RPMI8226 (cell line): ENCODE results near the gene KHDC1L.
"Not testable (repeated sequence)": the region's sequence is repeated elsewhere in the genome, so short reads cannot be mapped to it uniquely, and the experiment has no call there.

ENCODE experiments used
- DNase-seq: peaks from one replicate; pipeline ENCODE4 v3.0.0-alpha.2; 2015

Gene KHDC1L

GRCh38 chr6:73225396-73225795, at the start of gene KHDC1L:
KHDC1L (minus strand) TSS chr6:73225496; CDS start chr6:73225408, 88 bp downstream.
- no peak for DNase-seq

GRCh38 chr6:73269296-73269695, 44.0 kb upstream of the KHDC1L start:
- not testable (repeated sequence) for DNase-seq

DNA sequence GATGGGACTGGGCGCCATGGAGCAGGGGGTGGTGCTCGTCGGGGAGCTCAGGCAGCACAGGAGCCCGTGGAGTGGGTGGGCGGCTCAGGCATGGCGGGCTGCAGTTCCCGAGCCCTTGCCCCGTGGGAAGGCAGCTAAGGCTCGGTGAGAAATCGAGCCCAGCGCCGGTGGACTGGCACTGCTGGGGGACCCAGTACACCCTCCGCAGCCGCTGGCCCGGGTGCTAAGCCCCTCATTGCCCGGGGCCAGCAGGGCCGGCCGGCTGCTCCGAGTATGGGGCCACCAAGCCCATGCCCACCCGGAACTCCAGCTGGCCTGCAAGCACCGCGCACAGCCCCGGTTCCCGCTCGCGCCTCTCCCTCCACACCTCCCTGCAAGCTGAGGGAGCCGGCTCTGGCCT, 43.6 kb upstream of the KHDC1L start:
- not testable (repeated sequence) for DNase-seq

DNA sequence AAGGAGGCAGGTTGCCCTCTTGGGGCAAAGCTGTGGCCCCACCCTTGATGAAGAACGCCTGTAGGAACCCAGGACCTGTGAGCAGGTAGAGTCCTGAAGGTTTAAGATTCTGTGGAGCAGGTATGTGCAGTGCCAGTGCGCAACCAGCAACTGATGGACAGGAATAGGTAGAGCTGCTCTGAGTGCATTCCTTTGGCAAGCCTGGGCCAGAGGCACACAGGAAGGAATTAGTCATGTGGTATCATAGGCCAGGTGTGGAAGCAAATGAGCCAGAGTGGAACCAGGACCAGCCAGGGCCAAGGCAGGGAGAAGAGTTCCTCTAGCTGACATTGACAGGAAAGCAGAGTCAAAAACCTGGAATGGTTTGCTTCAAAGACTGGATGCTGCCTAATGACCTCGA, 39.1 kb upstream of the KHDC1L start:
- DNase-seq = no peak

- peak; percentile 22 for DNase-seq
Observed at GRCh38 chr6:73263570-73263909, 38.2 kb upstream of the KHDC1L start.

DNA sequence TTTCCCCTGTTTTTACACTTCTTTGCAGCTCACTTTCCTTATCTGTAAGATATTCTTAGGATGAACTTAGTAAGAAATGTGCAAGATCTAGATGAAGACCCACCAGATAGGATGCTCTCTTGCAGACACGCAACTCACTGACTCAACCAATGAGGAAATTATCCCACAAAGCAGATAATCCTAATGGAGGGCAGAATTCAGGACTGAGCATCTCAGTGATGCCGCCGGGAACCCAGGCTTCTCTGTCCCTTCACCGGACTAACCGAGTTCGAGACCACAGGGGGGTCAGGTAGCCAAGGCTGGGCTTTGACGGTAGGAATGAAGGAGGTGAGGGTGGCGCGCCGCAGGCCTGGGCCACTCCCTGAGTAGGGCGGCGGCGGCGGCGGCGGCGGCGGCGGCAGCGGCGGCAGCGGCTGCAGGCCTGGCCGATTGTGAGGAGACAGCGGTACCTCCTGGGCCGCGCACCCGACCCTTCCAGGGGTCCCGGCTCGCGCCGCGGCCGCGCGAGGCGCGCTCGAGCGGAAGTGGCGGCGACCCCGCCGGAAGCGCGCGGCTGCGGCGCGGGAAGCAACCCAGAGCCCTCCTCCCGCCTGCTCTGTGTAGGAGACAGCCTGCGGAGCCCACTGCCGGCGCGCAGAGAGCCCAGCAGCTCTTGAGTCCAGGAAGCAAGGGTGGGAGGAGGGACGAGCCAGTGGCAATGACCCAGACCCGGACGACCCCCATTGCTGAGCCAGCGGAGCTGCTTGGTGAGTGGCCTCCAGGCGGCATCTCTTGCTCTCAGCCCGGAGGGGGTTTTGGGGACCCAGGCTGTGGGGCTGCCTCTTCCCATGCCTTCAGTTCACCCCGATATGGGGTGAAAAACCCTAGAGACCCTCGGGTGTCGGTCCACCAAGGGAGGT, 37.6 kb upstream of the KHDC1L start, which contains the start of gene KHDC1:
TSS of gene KHDC1 (minus strand) at position 526 of the 899 bp plus-strand sequence. CDS start 20,679 bp downstream, outside the sequence.
- DNase-seq = peak; percentile 86

- DNase-seq = no peak
Observed at GRCh38 chr6:73258721-73259120, 33.4 kb upstream of the KHDC1L start.

DNA sequence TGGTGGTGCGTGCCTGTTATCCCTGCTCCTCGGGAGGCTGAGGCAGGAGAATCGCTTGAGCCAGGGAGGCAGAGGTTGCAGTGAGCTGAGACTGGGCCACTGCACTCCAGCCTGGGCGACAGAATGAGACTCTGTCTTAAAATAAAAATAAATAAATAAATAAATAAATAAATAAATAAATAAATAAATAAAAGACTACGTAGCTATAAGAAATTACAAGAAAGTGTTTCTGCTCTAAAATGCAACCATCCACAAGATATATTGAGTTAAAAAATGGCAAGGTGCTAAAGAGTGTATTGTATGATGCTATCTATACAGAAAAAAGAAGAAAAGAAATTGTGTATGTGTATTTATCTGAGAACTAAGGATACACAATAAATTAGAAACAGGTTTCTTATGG, 29.0 kb upstream of the KHDC1L start:
- not testable (repeated sequence) for DNase-seq

- no peak for DNase-seq
Observed at GRCh38 chr6:73252703-73253102, 27.4 kb upstream of the KHDC1L start.

- DNase-seq = no peak
Observed at GRCh38 chr6:73250016-73250415, 24.7 kb upstream of the KHDC1L start.

GRCh38 chr6:73248192-73248903, 23.1 kb upstream of the KHDC1L start:
- DNase-seq = no peak

GRCh38 chr6:73242001-73242400, 16.7 kb upstream of the KHDC1L start:
- no peak for DNase-seq

DNA sequence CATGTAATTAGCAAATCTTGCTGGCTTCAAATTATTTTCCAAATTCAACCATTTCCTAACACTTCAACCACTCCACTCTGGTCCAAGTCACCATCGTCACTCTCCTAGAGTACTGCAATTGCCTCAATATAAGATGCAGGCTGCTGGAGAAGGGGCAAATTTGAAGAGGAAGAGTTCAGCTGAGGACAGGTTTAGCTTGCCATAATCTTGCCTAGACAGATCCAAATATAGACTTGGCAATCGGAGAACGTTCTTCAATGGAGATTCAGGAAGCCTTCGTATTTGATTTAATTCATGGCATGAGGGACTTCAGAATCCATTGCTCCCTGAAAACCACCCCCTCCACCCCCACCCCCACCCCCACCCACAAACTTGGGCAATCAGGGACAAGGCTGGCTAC, 15.4 kb upstream of the KHDC1L start:
- DNase-seq = no peak

GRCh38 chr6:73236144-73236750, 11.0 kb upstream of the KHDC1L start:
- no peak for DNase-seq

DNA sequence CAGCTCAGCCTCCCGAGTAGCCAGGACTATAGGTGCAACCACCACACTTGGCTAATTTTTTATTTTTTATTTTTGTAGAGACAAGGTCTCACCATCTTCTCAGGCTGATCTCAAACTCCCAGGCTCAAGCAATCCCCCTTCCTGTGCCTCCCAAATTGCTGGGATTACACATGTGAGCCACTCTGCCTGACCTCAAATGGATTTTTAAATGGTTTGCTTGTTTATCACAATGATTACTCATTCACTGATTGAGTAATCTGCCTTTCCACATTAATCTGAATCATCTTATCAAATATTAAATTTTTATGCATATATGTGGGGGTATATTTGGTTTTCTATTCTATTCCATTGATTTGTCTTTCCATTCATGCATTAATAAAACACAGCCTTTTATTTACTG, 9.4 kb upstream of the KHDC1L start:
- no peak for DNase-seq

DNA sequence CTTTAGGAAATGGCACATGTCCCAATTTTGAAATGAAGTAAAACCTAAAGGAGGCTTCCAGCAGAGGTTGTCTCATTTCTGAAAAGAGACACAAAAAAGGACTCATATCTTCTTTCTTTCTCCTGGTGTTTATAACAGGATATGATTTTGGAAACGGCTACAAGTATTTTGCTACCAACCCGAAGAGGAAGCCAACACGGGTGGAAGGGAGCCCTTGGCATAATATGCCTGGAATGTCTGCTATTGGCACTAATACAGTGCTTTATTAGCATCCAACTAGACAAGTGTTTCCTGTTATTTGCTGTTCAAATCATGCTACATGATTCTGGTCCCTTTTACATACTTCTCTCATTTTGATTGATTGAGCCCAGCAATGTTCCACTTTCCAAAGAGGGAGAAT, 8.7 kb upstream of the KHDC1L start:
- DNase-seq = not testable (repeated sequence)

DNA sequence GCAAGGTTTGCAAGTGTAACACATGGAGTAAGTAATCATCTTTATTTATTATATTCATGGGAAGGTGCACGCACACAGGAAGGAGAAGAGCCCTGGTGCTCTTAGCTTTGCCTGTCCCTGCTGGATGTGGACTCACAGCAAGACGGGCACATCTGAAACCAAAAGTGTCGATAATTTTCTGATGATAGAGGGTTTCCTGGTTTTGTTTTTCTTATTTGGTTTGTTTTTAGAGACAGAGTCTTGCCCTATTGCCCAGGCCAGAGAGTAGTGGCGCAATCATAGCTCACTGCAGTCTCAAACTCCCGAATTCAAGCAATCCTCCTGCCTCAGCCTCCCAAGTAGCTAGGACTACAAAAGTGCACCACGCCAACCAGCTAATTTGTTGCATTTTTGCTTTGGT, 7.8 kb upstream of the KHDC1L start:
- DNase-seq = no peak

DNA sequence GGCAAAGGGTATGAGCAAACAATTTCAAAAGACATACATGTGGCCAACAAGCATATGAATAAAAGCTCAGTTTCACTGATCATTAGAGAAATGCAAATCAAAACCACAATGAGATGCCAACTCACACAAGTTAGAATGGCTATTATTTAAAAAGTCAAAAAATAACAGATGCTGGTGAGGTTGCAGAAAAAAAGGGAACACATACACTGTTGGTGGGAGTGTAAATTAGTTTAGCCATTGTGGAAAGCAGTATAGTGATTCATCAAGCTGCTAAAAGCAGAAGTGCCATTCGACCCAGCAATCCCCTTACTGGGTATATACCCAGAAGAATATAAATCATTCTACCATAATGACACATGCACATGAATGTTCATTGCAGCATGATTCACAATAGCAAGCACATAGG, 6.7 kb upstream of the KHDC1L start:
- no peak for DNase-seq

- no peak for DNase-seq
Observed at GRCh38 chr6:73227606-73228255, 2.4 kb upstream of the KHDC1L start.

DNA sequence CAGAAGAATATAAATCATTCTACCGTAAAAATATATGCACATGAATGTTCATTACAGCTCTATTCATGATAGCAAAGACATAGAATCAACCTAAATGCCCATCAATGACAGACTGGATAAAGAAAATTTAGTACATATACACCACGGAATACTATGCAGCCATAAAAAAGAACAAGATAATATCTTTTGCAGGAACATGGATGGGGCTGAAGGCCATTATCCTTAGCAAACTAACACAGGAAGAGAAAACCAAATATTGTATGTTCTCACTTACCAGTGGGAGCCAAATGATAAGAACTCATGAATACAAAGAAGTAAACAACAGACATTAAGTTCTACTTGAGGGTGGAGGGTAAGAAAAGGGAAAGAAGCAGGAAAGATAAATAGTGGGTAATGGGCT, 8.4 kb downstream of the KHDC1L start:
- DNase-seq = no peak

GRCh38 chr6:73209117-73209516, 16.2 kb downstream of the KHDC1L start:
- no peak for DNase-seq

DNA sequence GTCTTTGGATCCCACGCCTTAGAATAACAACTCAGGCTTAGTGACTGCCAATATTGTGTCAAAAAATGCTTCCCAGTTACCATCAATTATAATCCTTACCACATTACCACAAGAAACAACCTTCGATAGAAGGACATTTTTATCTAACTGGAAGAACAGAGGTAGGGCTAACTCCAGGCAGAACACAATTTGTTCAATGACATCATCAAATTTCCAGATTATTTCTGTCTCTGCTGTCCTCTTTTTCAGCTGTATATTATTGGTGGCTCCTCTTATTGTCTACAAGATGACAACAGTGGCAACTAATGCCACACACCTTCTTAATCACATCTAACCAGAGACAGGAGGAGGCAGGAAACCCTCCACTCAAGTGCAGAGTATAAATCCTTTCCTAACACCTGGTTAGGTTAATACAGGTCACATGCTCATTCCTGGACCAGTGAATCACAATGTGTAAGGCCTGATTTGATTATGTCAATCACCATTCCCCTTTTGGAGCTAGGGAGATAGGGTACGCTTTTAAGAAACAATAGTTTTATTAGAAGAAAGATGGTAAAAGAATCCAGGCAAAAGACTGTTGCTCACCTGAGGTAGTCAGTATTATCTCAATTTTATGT, 18.0 kb downstream of the KHDC1L start:
- no peak for DNase-seq

DNA sequence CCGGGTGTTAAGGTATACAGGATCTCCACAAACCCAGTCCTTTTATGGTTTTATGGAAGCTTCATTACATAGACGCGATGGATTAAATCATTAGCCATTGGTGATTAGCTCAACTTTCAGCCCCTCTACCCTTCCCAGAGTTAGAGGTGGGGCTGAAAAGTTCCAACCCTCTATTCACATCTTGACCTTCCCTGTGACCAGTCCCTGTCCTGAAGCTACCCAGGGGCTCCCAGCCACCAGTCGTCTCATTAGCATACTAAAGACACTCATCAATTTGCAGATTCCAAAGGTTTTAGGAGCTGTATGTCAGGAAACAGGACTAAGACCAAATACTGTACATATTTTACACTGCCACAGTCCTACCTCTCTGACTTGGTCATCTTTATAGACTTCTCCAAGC, 21.0 kb downstream of the KHDC1L start:
- DNase-seq = no peak
